Body of pancreas (tissue), 4 donors: ENCODE results near the gene SLC17A5.

Experiments used
- POLR2A ChIP-seq, 3 donors: fragments of 450-650 bp; IDR thresholded peaks; one replicate each; pipeline ENCODE4 v1.6.1; 2016; ENCODE audit warnings: antibody characterized with exemption in 3 of 3, mild to moderate bottlenecking in 2 of 3
- TF ChIP-seq, protein P1 (sequence below), 7 experiments: fragments of 450-650 bp in 4 of 7; fragments of 200-600 bp in 3 of 7; sonication (generic) in 3 of 7; IDR thresholded peaks; one replicate each; pipeline ENCODE4 v1.5.1; 2016 to 2019; ENCODE audit warnings: antibody characterized with exemption in 7 of 7

DNA sequence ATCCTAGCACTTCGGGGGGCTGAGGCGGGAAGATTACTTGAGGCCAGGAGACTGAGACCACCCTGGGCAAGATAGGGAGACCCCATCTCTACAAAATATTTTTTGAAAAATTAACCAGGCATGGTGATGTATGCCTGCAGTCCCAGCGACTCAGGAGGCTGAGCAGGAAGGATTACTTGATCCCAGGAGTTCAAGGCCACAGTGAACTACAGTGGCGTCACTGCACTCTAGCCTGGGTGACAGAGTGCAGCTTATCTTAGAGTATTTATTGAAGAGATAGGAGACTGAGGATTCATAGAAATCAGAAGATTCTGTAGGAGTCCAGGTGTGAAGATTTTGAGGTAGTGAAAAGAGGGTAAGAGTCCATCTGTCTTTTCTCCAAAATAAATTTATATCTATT is 45.0 kb downstream of the SLC17A5 start:
- TF ChIP-seq POLR2A (IDR thresholded peaks at IDR 0.05): no peak
- TF ChIP-seq, protein P1, sequence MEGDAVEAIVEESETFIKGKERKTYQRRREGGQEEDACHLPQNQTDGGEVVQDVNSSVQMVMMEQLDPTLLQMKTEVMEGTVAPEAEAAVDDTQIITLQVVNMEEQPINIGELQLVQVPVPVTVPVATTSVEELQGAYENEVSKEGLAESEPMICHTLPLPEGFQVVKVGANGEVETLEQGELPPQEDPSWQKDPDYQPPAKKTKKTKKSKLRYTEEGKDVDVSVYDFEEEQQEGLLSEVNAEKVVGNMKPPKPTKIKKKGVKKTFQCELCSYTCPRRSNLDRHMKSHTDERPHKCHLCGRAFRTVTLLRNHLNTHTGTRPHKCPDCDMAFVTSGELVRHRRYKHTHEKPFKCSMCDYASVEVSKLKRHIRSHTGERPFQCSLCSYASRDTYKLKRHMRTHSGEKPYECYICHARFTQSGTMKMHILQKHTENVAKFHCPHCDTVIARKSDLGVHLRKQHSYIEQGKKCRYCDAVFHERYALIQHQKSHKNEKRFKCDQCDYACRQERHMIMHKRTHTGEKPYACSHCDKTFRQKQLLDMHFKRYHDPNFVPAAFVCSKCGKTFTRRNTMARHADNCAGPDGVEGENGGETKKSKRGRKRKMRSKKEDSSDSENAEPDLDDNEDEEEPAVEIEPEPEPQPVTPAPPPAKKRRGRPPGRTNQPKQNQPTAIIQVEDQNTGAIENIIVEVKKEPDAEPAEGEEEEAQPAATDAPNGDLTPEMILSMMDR (IDR thresholded peaks at IDR 0.05): no peak
